Mesenchymal stem cell (in vitro differentiated cells and primary cell): Measurements from ENCODE around the gene EXOC5.
"Not testable (repeated sequence)": the region's sequence is repeated elsewhere in the genome, so short reads cannot be mapped to it uniquely, and the experiment has no call there.

ENCODE experiments used
- DNase-seq: peaks from one replicate; pipeline ENCODE4 v3.0.0-alpha.2; 2013
- H2AFZ ChIP-seq: one replicate; pipeline ENCODE4 v1.6.1; 2013; ENCODE audit warnings: low read depth, mild to moderate bottlenecking, control low read depth, inconsistent platforms, low read length, moderate library complexity
- H2AK5ac ChIP-seq: 2 replicates; pipeline ENCODE4 v1.6.1; 2013; ENCODE audit warnings: low read length, moderate library complexity, mild to moderate bottlenecking, inconsistent platforms; ENCODE audit not compliant: severe bottlenecking
- H2BK120ac ChIP-seq: one replicate; pipeline ENCODE4 v1.6.1; 2013; ENCODE audit warnings: low read depth, mild to moderate bottlenecking, inconsistent platforms, low read length, moderate library complexity
- H2BK12ac ChIP-seq, 2 experiments: one replicate each; pipeline ENCODE4 v1.6.1; 2013; ENCODE audit warnings: inconsistent platforms in 2 of 2, low read length in 2 of 2, mild to moderate bottlenecking in 2 of 2, moderate library complexity in 2 of 2, control low read depth in 1 of 2
- H2BK15ac ChIP-seq: one replicate; pipeline ENCODE4 v1.6.1; 2013; ENCODE audit warnings: mild to moderate bottlenecking, low read depth, inconsistent platforms; ENCODE audit not compliant: poor library complexity, severe bottlenecking
- H2BK5ac ChIP-seq: 2 replicates; pipeline ENCODE4 v1.6.1; 2013; ENCODE audit warnings: low read depth, mild to moderate bottlenecking, low read length, control low read depth, inconsistent platforms; ENCODE audit not compliant: poor library complexity, severe bottlenecking
- H3K14ac ChIP-seq, 2 experiments: one replicate each; pipeline ENCODE4 v1.6.1; 2013; ENCODE audit warnings: inconsistent platforms in 2 of 2, low read length in 2 of 2, control low read depth in 1 of 2, mild to moderate bottlenecking in 1 of 2, moderate library complexity in 1 of 2
- H3K18ac ChIP-seq, 2 experiments: one replicate each; pipeline ENCODE4 v1.6.1; 2013; ENCODE audit warnings: inconsistent platforms in 2 of 2, low read length in 2 of 2, control low read depth in 1 of 2, low read depth in 1 of 2, mild to moderate bottlenecking in 1 of 2
- H3K23ac ChIP-seq, 2 experiments: one replicate each; pipeline ENCODE4 v1.6.1; 2013; ENCODE audit warnings: inconsistent platforms in 2 of 2, low read length in 2 of 2, mild to moderate bottlenecking in 2 of 2, moderate library complexity in 2 of 2, control low read depth in 1 of 2
- H3K27ac ChIP-seq: 2 replicates; pipeline ENCODE4 v1.5.1; 2013; ENCODE audit warnings: mild to moderate bottlenecking, moderate library complexity, low read length, control low read depth, inconsistent platforms; ENCODE audit not compliant: poor library complexity, severe bottlenecking
- H3K27me3 ChIP-seq, 2 experiments: 2 replicates each; pipeline versions ENCODE4 v1.6.1 to v1.7.0; 2013; ENCODE audit warnings: low read length in 2 of 2, mild to moderate bottlenecking in 2 of 2, moderate library complexity in 2 of 2, control low read depth in 1 of 2, inconsistent platforms in 1 of 2; ENCODE audit not compliant: control insufficient read depth in 1 of 2, insufficient read depth in 1 of 2
- H3K36me3 ChIP-seq, 2 experiments: 2 replicates each; pipeline versions ENCODE4 v1.6.1 to v1.7.0; 2013; ENCODE audit warnings: low read length in 2 of 2, control low read depth in 1 of 2, inconsistent platforms in 1 of 2, low read depth in 1 of 2, mild to moderate bottlenecking in 1 of 2; ENCODE audit not compliant: insufficient read depth in 2 of 2, control insufficient read depth in 1 of 2
- H3K4ac ChIP-seq, 2 experiments: one replicate each; pipeline ENCODE4 v1.6.1; 2013; ENCODE audit warnings: inconsistent platforms in 2 of 2, low read length in 2 of 2, mild to moderate bottlenecking in 2 of 2, moderate library complexity in 2 of 2, control low read depth in 1 of 2, low read depth in 1 of 2
- H3K4me1 ChIP-seq: 2 replicates; pipeline ENCODE4 v1.6.1; 2013; ENCODE audit warnings: low read depth, low read length, control low read depth; ENCODE audit not compliant: control insufficient read depth, insufficient read depth
- H3K4me2 ChIP-seq: 2 replicates; pipeline ENCODE4 v1.6.1; 2013; ENCODE audit warnings: low read length, mild to moderate bottlenecking, inconsistent platforms; ENCODE audit not compliant: poor library complexity, severe bottlenecking
- H3K4me3 ChIP-seq, 2 experiments: 2 replicates each; pipeline versions ENCODE4 v1.5.1 to v1.7.0; 2013; ENCODE audit warnings: low read length in 2 of 2, mild to moderate bottlenecking in 2 of 2, control low read depth in 1 of 2, low read depth in 1 of 2; ENCODE audit not compliant: insufficient read depth in 1 of 2
- H3K79me1 ChIP-seq: replicated peaks from 2 replicates; pipeline ENCODE4 v1.6.1; 2013; ENCODE audit warnings: mild to moderate bottlenecking, control low read depth, low read length, inconsistent platforms; ENCODE audit not compliant: poor library complexity, severe bottlenecking
- H3K9ac ChIP-seq: 2 replicates; pipeline ENCODE4 v1.7.0; 2013; ENCODE audit warnings: mild to moderate bottlenecking, low read length, moderate library complexity
- H3K9me3 ChIP-seq: 2 replicates; pipeline ENCODE4 v1.7.0; 2013; ENCODE audit warnings: mild to moderate bottlenecking, low read length; ENCODE audit not compliant: control insufficient read depth
- H4K8ac ChIP-seq: one replicate; pipeline ENCODE4 v1.6.1; 2013; ENCODE audit warnings: inconsistent platforms, mild to moderate bottlenecking, low read length, moderate library complexity
- H4K91ac ChIP-seq: one replicate; pipeline ENCODE4 v1.6.1; 2013; ENCODE audit warnings: mild to moderate bottlenecking, low read length, inconsistent platforms
- WGBS: methylation state at CpG from one replicate; pipeline ENCODE4 v1.1.7; 2013; ENCODE audit warnings: mixed read lengths; 5-methylcytosine and 5-hydroxymethylcytosine counted together

The EXOC5 gene

GRCh38 chr14:57244106-57244505, 24.6 kb downstream of the EXOC5 start:
- H3K18ac ChIP-seq = no peak overlapping the region
- H2AFZ ChIP-seq = no peak overlapping the region
- H3K4ac ChIP-seq = no peak overlapping the region
- no peaks in the 10 kb centered on the region for H3K27me3 ChIP-seq
- no peak overlapping the region for H2AK5ac ChIP-seq
- no peak overlapping the region for H2BK12ac ChIP-seq
- no peak overlapping the region for H3K27ac ChIP-seq
- H4K8ac ChIP-seq = no peak overlapping the region
- no peak overlapping the region for H2BK5ac ChIP-seq
- DNase-seq = peak; percentile 54
- H3K4me2 ChIP-seq = no peak overlapping the region
- no peak overlapping the region for H2BK15ac ChIP-seq
- H3K36me3 ChIP-seq = peaks cover 6 to 45% of the 10 kb centered on the region in 2 experiments
- H2BK120ac ChIP-seq = no peak overlapping the region
- H3K23ac ChIP-seq = no peak overlapping the region
- H4K91ac ChIP-seq = no peak overlapping the region
- H3K4me1 ChIP-seq = no peaks in the 10 kb centered on the region
- no CpG with 5 or more reads among the region's 2 CpGs for WGBS
- peak overlapping the region; percentile 32 for H3K9ac ChIP-seq
- peaks cover 20% of the 10 kb centered on the region for H3K79me1 ChIP-seq
- no peak overlapping the region for H3K14ac ChIP-seq
- H3K4me3 ChIP-seq = no peak overlapping the region
- no peaks in the 10 kb centered on the region for H3K9me3 ChIP-seq

DNA sequence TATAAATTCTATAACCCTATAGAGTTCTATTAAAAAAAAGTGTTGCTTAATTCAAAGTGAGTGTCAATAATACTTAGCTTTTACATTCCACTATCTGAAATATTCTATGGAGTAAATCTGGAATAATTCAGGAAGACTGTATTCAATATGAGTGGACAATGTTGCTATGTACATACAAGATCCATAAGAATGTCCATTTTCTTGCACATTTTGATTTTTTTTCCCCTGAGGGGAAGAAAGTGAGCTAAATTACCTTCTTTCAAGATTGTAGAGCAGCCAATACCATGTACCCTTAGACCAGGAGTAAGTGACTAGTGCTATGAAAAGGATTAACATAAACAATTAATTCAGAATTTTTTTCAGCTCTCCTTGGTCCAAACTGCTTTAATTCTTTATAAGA, 25.4 kb downstream of the EXOC5 start:
- Histone ChIP-seq H2AK5ac (no peak overlapping the region), H3K4me1 (no peaks in the 10 kb centered on the region), H2BK15ac (no peak overlapping the region), H4K8ac (no peak overlapping the region), H3K4me2 (no peak overlapping the region), H2BK120ac (no peak overlapping the region), H3K4me3 (no peak overlapping the region), H3K9ac (no peak overlapping the region), H3K23ac (no peak overlapping the region), H4K91ac (no peak overlapping the region), H3K79me1 (peaks cover 22% of the 10 kb centered on the region), H3K27ac (no peak overlapping the region), H3K18ac (no peak overlapping the region), H3K36me3 (peaks cover 6 to 53% of the 10 kb centered on the region in 2 experiments), H3K4ac (no peak overlapping the region), H3K14ac (no peak overlapping the region), H3K27me3 (no peaks in the 10 kb centered on the region), H3K9me3 (no peaks in the 10 kb centered on the region), H2BK5ac (no peak overlapping the region), H2BK12ac (no peak overlapping the region), H2AFZ (no peak overlapping the region)
- DNase-seq = no peak

- H3K27ac ChIP-seq, H3K27me3 ChIP-seq, H3K9ac ChIP-seq, H2AK5ac ChIP-seq, H3K4me1 ChIP-seq, H2BK15ac ChIP-seq, H3K9me3 ChIP-seq, H3K18ac ChIP-seq, H2BK12ac ChIP-seq, H3K4me2 ChIP-seq, H3K14ac ChIP-seq, H2BK5ac ChIP-seq, H4K8ac ChIP-seq, H2AFZ ChIP-seq, H4K91ac ChIP-seq, H3K23ac ChIP-seq, H3K4me3 ChIP-seq, DNase-seq, H2BK120ac ChIP-seq, H3K4ac ChIP-seq: not testable (repeated sequence)
- 100% methylated on average over 7 of the region's 7 CpGs for WGBS
- Histone ChIP-seq H3K79me1 (peaks cover 18% of the 10 kb centered on the region), H3K36me3 (peaks cover 3 to 69% of the 10 kb centered on the region in 2 experiments)
Measured at GRCh38 chr14:57240115-57240514, 28.6 kb downstream of the EXOC5 start.

DNA sequence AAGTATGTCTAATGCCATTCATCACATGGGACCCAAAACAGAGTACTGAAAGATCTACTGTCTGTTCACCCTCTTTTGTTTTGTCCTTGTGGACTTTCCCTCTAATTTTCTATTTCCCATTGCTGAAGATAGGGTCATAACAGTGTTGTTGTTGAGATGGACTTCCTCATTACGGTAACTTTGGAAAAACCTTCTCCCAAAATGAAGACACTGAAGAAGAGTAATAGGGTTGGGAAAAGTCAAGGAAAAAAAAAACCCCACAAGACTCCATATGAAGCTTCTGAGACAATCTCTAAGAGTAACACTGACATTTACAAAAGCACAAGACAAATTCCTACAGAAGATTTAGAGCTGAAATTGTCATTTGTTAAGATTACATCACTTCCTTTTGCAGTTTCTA, 36.7 kb downstream of the EXOC5 start:
- no peaks in the 10 kb centered on the region for H3K9me3 ChIP-seq
- no peak for DNase-seq
- no peak overlapping the region for H3K14ac ChIP-seq
- H3K23ac ChIP-seq = no peak overlapping the region
- H3K27ac ChIP-seq = no peak overlapping the region
- WGBS = no CpG with 5 or more reads among the region's 1 CpG
- no peak overlapping the region for H2BK12ac ChIP-seq
- no peak overlapping the region for H3K4me2 ChIP-seq
- H2AK5ac ChIP-seq = no peak overlapping the region
- no peaks in the 10 kb centered on the region for H3K4me1 ChIP-seq
- H3K4me3 ChIP-seq = no peak overlapping the region
- H4K8ac ChIP-seq = no peak overlapping the region
- H3K27me3 ChIP-seq = no peaks in the 10 kb centered on the region
- no peak overlapping the region for H3K18ac ChIP-seq
- H3K79me1 ChIP-seq = peaks cover 3% of the 10 kb centered on the region
- H2BK5ac ChIP-seq = no peak overlapping the region
- no peak overlapping the region for H3K9ac ChIP-seq
- no peak overlapping the region for H2AFZ ChIP-seq
- H2BK15ac ChIP-seq = no peak overlapping the region
- no peak overlapping the region for H3K4ac ChIP-seq
- peaks cover 4 to 92% of the 10 kb centered on the region in 2 experiments for H3K36me3 ChIP-seq
- no peak overlapping the region for H2BK120ac ChIP-seq
- no peak overlapping the region for H4K91ac ChIP-seq
